ENCODE data around the gene CASP14. TPM values are rescaled to one million over a fixed set of nuclear protein-coding genes. Genes with fewer than 3 reads are reported as not detected.
"Not testable (repeated sequence)": the region's sequence is repeated elsewhere in the genome, so short reads cannot be mapped to it uniquely, and the experiment has no call there.

The CASP14 gene
- total RNA-seq, 2 donors from 2014 or later: not detected

- Mint-ChIP-seq H3K4me1 (no peaks in the 10 kb centered on the region), H3K4me3 (no peak overlapping the region), H3K36me3 (ENCODE audit: low read depth) (no peaks in the 10 kb centered on the region), H3K9me3 (no peaks in the 10 kb centered on the region), H3K27me3 (peaks cover under 1% of the 10 kb centered on the region), H3K27ac (no peak overlapping the region)
- ATAC-seq (replicated peaks): no peak
Measured at GRCh38 chr19:15093001-15093400, 43.7 kb downstream of the CASP14 start.

GRCh38 chr19:15096223-15096622 lies 46.9 kb downstream of the CASP14 start:
- no peaks in the 10 kb centered on the region for H3K36me3 Mint-ChIP-seq (ENCODE audit: low read depth)
- H3K27me3 Mint-ChIP-seq: peaks cover 5% of the 10 kb centered on the region
- H3K27ac Mint-ChIP-seq: no peak overlapping the region
- H3K4me1 Mint-ChIP-seq: no peaks in the 10 kb centered on the region
- H3K4me3 Mint-ChIP-seq: no peak overlapping the region
- no peak for ATAC-seq (replicated peaks)
- H3K9me3 Mint-ChIP-seq: no peaks in the 10 kb centered on the region

GRCh38 chr19:15097980-15098379 lies 48.7 kb downstream of the CASP14 start:
- H3K4me3 Mint-ChIP-seq; H3K9me3 Mint-ChIP-seq; H3K4me1 Mint-ChIP-seq; H3K27ac Mint-ChIP-seq; H3K36me3 Mint-ChIP-seq (ENCODE audit: low read depth); ATAC-seq (replicated peaks); H3K27me3 Mint-ChIP-seq: not testable (repeated sequence)

GRCh38 chr19:15098460-15098859 lies 49.2 kb downstream of the CASP14 start:
- no peaks in the 10 kb centered on the region for H3K4me1 Mint-ChIP-seq
- ATAC-seq (replicated peaks): no peak
- no peak overlapping the region for H3K4me3 Mint-ChIP-seq
- peaks cover 2% of the 10 kb centered on the region for H3K9me3 Mint-ChIP-seq
- H3K36me3 Mint-ChIP-seq (ENCODE audit: low read depth): no peaks in the 10 kb centered on the region
- no peak overlapping the region for H3K27ac Mint-ChIP-seq
- H3K27me3 Mint-ChIP-seq: peaks cover 5% of the 10 kb centered on the region

- Mint-ChIP-seq H3K36me3 (ENCODE audit: low read depth) (no peaks in the 10 kb centered on the region), H3K4me3 (no peak overlapping the region), H3K4me1 (no peaks in the 10 kb centered on the region)
Measured at GRCh38 chr19:15099017-15099582, 49.8 kb downstream of the CASP14 start.

GRCh38 chr19:15101479-15102082 lies 52.3 kb downstream of the CASP14 start:
- H3K36me3 Mint-ChIP-seq (ENCODE audit: low read depth): no peaks in the 10 kb centered on the region
- ATAC-seq (replicated peaks): peak; percentile 80
- peaks cover 11% of the 10 kb centered on the region for H3K27me3 Mint-ChIP-seq
- H3K4me1 Mint-ChIP-seq: no peaks in the 10 kb centered on the region
- H3K27ac Mint-ChIP-seq: no peak overlapping the region
- peaks cover 8% of the 10 kb centered on the region for H3K9me3 Mint-ChIP-seq
- no peak overlapping the region for H3K4me3 Mint-ChIP-seq

More at GRCh38 chr19:15099017-15099582, 49.8 kb downstream of the CASP14 start:
- Mint-ChIP-seq H3K27ac (no peak overlapping the region), H3K9me3 (peaks cover 4% of the 10 kb centered on the region), H3K27me3 (peaks cover 5% of the 10 kb centered on the region)
- no peak for ATAC-seq (replicated peaks)

- H3K36me3 Mint-ChIP-seq (ENCODE audit: low read depth): no peaks in the 10 kb centered on the region
- H3K4me1 Mint-ChIP-seq: peaks cover 5% of the 10 kb centered on the region
Measured at GRCh38 chr19:15104003-15104402, 54.7 kb downstream of the CASP14 start.

GRCh38 chr19:15104411-15104810 lies 55.1 kb downstream of the CASP14 start:
- H3K4me3 Mint-ChIP-seq: no peak overlapping the region
- H3K27me3 Mint-ChIP-seq: peaks cover 14% of the 10 kb centered on the region
- H3K36me3 Mint-ChIP-seq (ENCODE audit: low read depth): no peaks in the 10 kb centered on the region
- no peak overlapping the region for H3K27ac Mint-ChIP-seq
- H3K9me3 Mint-ChIP-seq: peaks cover 8% of the 10 kb centered on the region
- peaks cover 5% of the 10 kb centered on the region for H3K4me1 Mint-ChIP-seq
- ATAC-seq (replicated peaks): no peak

More at GRCh38 chr19:15104003-15104402, 54.7 kb downstream of the CASP14 start:
- Mint-ChIP-seq H3K4me3 (no peak overlapping the region), H3K9me3 (peaks cover 8% of the 10 kb centered on the region), H3K27ac (no peak overlapping the region), H3K27me3 (peaks cover 14% of the 10 kb centered on the region)
- ATAC-seq (replicated peaks): no peak

- Mint-ChIP-seq H3K4me1 (peaks cover 5% of the 10 kb centered on the region), H3K27me3 (peaks cover 14% of the 10 kb centered on the region), H3K36me3 (ENCODE audit: low read depth) (no peaks in the 10 kb centered on the region), H3K27ac (no peak overlapping the region), H3K9me3 (peaks cover 8% of the 10 kb centered on the region), H3K4me3 (no peak overlapping the region)
- ATAC-seq (replicated peaks): no peak
Measured at GRCh38 chr19:15105044-15105443, 55.8 kb downstream of the CASP14 start.

- peaks cover 14% of the 10 kb centered on the region for H3K27me3 Mint-ChIP-seq
- peaks cover 8% of the 10 kb centered on the region for H3K9me3 Mint-ChIP-seq
- peak within 1 kb of the TSS; percentile 62 for H3K4me3 Mint-ChIP-seq
- peak within 1 kb of the TSS; percentile 8 for H3K27ac Mint-ChIP-seq
- peak; percentile 74 for ATAC-seq (replicated peaks)
- H3K4me1 Mint-ChIP-seq: peaks cover 5% of the 10 kb centered on the region
- H3K36me3 Mint-ChIP-seq (ENCODE audit: low read depth): no peaks in the 10 kb centered on the region
Measured at GRCh38 chr19:15107061-15108010, 58.1 kb downstream of the CASP14 start, which contains the start of gene SYDE1. Gene SYDE1, plus strand, starts transcription at chr19:15107401. Its CDS starts 33 bp downstream, at chr19:15107434.

Other genes starting within 250 kb of the CASP14 start
- gene OR7A5, start 214.3 kb upstream of the CASP14 start, total RNA-seq: not detected
- not detected for gene OR7C1, start 214.3 kb upstream of the CASP14 start, total RNA-seq
- not detected for gene OR7A10, start 200.6 kb upstream of the CASP14 start, total RNA-seq
- not detected for gene OR7A17, start 163.3 kb upstream of the CASP14 start, total RNA-seq
- gene OR7C2, start 108.0 kb upstream of the CASP14 start, total RNA-seq: not detected
- not detected for gene SLC1A6, start 69.6 kb upstream of the CASP14 start, total RNA-seq
- not detected for gene OR1I1, start 32.7 kb downstream of the CASP14 start, total RNA-seq
- 1 to 10 TPM in 1 of 2 donors, under 1 TPM in 1; 0.26 to 2.6 TPM for gene SYDE1, start 57.9 kb downstream of the CASP14 start, total RNA-seq
- gene NOTCH3, start 151.5 kb downstream of the CASP14 start, total RNA-seq: under 1 TPM; 0.06 to 0.29 TPM
- gene EPHX3, start 183.0 kb downstream of the CASP14 start, total RNA-seq: under 1 TPM in 1 of 2 donors, not detected in 1; 0.24 TPM